Mesothelial cell of epicardium (in vitro differentiated cells): ENCODE data around the gene GRB10. TPM values are rescaled to one million over a fixed set of nuclear protein-coding genes. Genes with fewer than 3 reads are reported as not detected.

Experiments
- DNase-seq, 2 experiments: peaks; one replicate each; pipeline ENCODE4 v3.0.0; 2021; ENCODE audit warnings: low spot score in 2 of 2; ENCODE audit not compliant: unreplicated experiment in 2 of 2
- H3K27ac Mint-ChIP-seq: 2 replicates; pipeline ENCODE4 v1.8.0; 2021; ENCODE audit warnings: mixed read lengths
- H3K27me3 Mint-ChIP-seq: 2 replicates; pipeline ENCODE4 v1.8.0; 2021; ENCODE audit warnings: low read depth, mixed read lengths
- H3K36me3 Mint-ChIP-seq: 2 replicates; pipeline ENCODE4 v1.8.0; 2021; ENCODE audit warnings: mixed read lengths
- H3K4me1 Mint-ChIP-seq: 2 replicates; pipeline ENCODE4 v1.8.0; 2021; ENCODE audit warnings: mixed read lengths
- H3K4me3 Mint-ChIP-seq: 2 replicates; pipeline ENCODE4 v1.8.0; 2021; ENCODE audit warnings: mild to moderate bottlenecking, moderate library complexity, mixed read lengths
- H3K9me3 Mint-ChIP-seq: 2 replicates; pipeline ENCODE4 v1.8.0; 2021; ENCODE audit warnings: mixed read lengths
- total RNA-seq: library from RNA; stranded (reverse); gene quantifications from 3 replicates; pipeline ENCODE4 v1.2.1, GENCODE V29; 2021
- TF ChIP-seq, protein P1 (sequence below): fragments of 200-600 bp; sonication (generic); IDR thresholded peaks from one replicate; pipeline ENCODE4 v1.5.0; 2021; ENCODE audit warnings: antibody characterized with exemption; ENCODE audit not compliant: unreplicated experiment

Gene GRB10
- total RNA-seq, 1 donor from 2014 or later: 59.2 TPM

DNA sequence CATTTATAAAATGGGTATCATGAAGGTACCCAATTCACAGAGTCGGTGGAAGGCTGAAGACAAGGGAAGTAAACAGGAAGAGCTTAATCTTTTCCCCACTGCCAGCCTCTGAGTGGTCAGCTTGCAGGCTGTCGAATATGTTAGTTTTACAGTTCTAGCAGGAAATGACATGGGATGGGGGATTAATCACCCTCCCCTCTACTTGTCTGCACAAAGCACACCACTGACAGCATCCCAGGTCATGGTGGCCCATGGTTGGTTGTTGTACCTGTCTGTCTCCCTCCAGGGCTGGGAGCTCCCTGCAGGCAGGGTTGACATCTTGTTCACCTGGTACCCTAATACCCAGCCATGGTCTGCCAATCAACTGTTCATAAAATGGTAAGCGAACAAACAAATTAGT lies 55.6 kb downstream of the GRB10 start:
- Mint-ChIP-seq H3K9me3 (no peaks in the 10 kb centered on the region), H3K27me3 (no peaks in the 10 kb centered on the region), H3K4me1 (peaks cover 19% of the 10 kb centered on the region), H3K4me3 (no peak overlapping the region), H3K36me3 (peaks cover 4% of the 10 kb centered on the region), H3K27ac (no peak overlapping the region)
- TF ChIP-seq, protein P1, sequence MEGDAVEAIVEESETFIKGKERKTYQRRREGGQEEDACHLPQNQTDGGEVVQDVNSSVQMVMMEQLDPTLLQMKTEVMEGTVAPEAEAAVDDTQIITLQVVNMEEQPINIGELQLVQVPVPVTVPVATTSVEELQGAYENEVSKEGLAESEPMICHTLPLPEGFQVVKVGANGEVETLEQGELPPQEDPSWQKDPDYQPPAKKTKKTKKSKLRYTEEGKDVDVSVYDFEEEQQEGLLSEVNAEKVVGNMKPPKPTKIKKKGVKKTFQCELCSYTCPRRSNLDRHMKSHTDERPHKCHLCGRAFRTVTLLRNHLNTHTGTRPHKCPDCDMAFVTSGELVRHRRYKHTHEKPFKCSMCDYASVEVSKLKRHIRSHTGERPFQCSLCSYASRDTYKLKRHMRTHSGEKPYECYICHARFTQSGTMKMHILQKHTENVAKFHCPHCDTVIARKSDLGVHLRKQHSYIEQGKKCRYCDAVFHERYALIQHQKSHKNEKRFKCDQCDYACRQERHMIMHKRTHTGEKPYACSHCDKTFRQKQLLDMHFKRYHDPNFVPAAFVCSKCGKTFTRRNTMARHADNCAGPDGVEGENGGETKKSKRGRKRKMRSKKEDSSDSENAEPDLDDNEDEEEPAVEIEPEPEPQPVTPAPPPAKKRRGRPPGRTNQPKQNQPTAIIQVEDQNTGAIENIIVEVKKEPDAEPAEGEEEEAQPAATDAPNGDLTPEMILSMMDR: no peak
- no peak for DNase-seq

DNA sequence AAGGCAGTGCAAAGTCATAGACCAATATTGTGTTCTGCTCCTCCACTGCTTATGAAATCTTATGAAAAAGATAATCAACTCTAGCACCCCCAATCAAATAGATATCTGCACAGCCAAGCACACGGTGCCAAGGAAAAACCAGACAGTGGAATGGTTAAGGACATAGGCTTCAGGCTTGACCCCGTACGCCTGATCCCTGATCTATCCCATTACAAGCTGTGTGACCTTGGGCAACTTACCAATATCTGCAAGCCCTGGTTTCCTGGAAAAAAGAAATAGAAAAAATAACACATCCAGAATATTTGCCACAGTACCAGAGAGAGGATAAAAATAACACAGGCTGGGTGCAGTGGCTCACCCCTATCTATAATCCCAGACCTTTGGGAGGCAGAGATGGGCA lies 56.9 kb downstream of the GRB10 start:
- Mint-ChIP-seq H3K9me3 (no peaks in the 10 kb centered on the region), H3K36me3 (no peaks in the 10 kb centered on the region), H3K27me3 (no peaks in the 10 kb centered on the region), H3K4me3 (no peak overlapping the region), H3K27ac (no peak overlapping the region), H3K4me1 (peaks cover 18% of the 10 kb centered on the region)
- no peak for DNase-seq
- TF ChIP-seq, protein P1: no peak

DNA sequence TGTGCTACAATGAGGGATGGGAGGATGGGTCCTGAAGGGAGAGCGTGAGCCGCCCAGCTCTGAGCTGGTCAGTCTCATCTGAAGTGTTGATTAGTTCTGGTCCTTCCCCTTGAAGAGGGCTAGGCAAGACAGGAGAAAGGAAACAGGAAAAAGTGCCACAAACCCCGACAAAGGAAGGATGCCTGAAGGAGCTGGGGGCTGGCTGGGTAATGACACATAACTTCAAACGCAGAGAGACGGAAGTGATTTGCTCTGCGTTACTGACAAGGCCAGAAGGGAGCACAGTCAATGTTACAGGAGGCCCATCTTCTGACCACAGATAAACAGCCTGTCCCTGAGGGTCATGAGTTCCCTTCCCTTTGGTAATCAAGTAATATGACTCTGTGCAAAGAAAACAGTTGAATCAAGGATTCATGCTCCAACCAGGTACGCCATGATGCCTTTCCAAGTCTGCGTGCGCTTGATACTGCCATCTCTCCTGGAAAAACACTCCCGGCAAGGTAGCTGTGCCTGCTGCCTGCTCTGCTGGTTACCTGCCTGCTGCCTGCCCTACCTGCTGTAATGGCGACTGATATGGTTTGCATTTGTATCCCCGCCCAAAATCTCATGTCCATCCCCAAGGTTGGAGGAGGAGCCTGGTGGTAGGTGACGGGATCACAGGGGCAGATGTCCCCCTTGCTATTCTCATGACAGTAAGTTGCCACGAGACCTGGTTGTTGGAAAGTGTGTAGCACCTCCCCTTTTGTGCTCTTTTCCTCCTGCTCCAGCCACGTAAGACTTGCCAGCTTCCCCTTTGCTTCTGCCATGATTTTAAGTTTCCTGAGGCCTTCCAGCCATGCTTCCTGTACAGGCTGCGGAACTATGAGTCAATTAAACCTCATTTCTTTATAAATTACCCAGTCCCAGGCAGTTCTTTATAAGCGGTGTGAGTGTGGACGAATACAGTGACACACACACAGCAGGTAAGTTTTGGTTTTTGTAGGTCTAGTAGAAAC lies 57.9 kb downstream of the GRB10 start:
- no peaks in the 10 kb centered on the region for H3K27me3 Mint-ChIP-seq
- DNase-seq: no peak
- H3K36me3 Mint-ChIP-seq: no peaks in the 10 kb centered on the region
- peaks cover 17% of the 10 kb centered on the region for H3K4me1 Mint-ChIP-seq
- H3K9me3 Mint-ChIP-seq: no peaks in the 10 kb centered on the region
- TF ChIP-seq, protein P1: no peak
- H3K27ac Mint-ChIP-seq: no peak overlapping the region
- no peak overlapping the region for H3K4me3 Mint-ChIP-seq

DNA sequence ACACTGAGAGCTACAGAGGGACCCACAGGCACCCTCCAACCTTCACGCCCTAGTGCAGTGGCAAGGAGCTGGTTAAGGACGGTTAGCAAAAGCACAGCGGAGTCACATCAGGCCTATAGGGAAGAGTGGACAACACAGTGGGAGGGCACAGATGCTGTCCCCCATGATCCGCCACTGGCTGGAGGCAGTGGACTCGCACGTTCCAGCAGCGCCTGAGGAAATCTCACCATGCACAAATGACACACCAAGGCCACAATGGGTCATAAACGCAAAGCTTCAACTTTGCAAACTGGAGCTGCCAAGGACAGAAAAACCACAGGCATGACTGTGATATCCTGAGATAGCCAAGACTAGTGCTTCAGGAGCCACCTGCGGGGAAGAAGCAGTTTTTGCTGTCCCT lies 58.8 kb downstream of the GRB10 start:
- H3K27me3 Mint-ChIP-seq: no peaks in the 10 kb centered on the region
- TF ChIP-seq, protein P1: no peak
- H3K36me3 Mint-ChIP-seq: no peaks in the 10 kb centered on the region
- no peak overlapping the region for H3K27ac Mint-ChIP-seq
- peaks cover 19% of the 10 kb centered on the region for H3K4me1 Mint-ChIP-seq
- H3K9me3 Mint-ChIP-seq: no peaks in the 10 kb centered on the region
- no peak for DNase-seq
- H3K4me3 Mint-ChIP-seq: no peak overlapping the region

DNA sequence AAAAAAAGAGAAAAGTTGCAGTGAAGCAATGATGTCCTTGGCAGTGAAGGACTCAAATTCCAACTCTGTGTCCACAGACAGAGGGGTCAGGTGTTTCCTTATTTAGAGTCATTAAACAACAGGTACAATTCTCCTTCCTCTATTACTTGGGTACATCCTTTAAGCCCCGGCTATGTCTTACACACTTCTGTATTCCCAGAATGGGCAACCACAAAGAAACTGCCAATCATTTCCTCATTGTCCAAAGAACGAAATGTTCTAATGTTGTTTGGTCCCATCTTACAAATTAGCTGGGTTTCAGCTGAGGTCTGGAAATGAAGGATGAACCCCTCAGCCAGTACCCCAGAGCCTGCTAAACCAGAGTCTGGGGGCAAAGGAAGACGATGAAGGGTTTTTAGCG lies 59.5 kb downstream of the GRB10 start:
- no peaks in the 10 kb centered on the region for H3K36me3 Mint-ChIP-seq
- no peak for DNase-seq
- TF ChIP-seq, protein P1: no peak
- H3K9me3 Mint-ChIP-seq: no peaks in the 10 kb centered on the region
- H3K27me3 Mint-ChIP-seq: no peaks in the 10 kb centered on the region
- no peak overlapping the region for H3K4me3 Mint-ChIP-seq
- H3K4me1 Mint-ChIP-seq: peaks cover 19% of the 10 kb centered on the region
- H3K27ac Mint-ChIP-seq: no peak overlapping the region
